Mucosa of stomach (tissue), 1 donor: ENCODE measurements around the gene KLHL11.
A peak's percentile ranks its signal among the peaks of the same experiment; 100 is the strongest.

Experiments
- H3K27me3 ChIP-seq: one replicate; pipeline ENCODE4 v1.7.0; 2013; ENCODE audit warnings: mild to moderate bottlenecking, low read length; ENCODE audit not compliant: control insufficient read depth, insufficient read depth
- H3K36me3 ChIP-seq: one replicate; pipeline ENCODE4 v1.7.0; 2013; ENCODE audit warnings: low read length; ENCODE audit not compliant: control insufficient read depth, insufficient read depth
- H3K4me1 ChIP-seq: one replicate; pipeline ENCODE4 v1.7.0; 2013; ENCODE audit warnings: mild to moderate bottlenecking, low read length; ENCODE audit not compliant: control insufficient read depth, insufficient read depth
- H3K4me3 ChIP-seq: one replicate; pipeline ENCODE4 v1.7.0; 2013; ENCODE audit warnings: low read length
- H3K9ac ChIP-seq: one replicate; pipeline ENCODE4 v1.7.0; 2013; ENCODE audit warnings: mild to moderate bottlenecking, low read length, moderate library complexity
- H3K9me3 ChIP-seq: one replicate; pipeline ENCODE4 v1.7.0; 2013; ENCODE audit warnings: mild to moderate bottlenecking, low read length, moderate library complexity; ENCODE audit not compliant: control insufficient read depth
- donor health status: Pancreatic carcinoma.

KLHL11 gene, protein sequence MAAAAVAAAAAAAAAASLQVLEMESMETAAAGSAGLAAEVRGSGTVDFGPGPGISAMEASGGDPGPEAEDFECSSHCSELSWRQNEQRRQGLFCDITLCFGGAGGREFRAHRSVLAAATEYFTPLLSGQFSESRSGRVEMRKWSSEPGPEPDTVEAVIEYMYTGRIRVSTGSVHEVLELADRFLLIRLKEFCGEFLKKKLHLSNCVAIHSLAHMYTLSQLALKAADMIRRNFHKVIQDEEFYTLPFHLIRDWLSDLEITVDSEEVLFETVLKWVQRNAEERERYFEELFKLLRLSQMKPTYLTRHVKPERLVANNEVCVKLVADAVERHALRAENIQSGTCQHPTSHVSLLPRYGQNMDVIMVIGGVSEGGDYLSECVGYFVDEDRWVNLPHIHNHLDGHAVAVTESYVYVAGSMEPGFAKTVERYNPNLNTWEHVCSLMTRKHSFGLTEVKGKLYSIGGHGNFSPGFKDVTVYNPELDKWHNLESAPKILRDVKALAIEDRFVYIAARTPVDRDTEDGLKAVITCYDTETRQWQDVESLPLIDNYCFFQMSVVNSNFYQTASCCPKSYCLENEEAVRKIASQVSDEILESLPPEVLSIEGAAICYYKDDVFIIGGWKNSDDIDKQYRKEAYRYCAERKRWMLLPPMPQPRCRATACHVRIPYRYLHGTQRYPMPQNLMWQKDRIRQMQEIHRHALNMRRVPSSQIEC

DNA sequence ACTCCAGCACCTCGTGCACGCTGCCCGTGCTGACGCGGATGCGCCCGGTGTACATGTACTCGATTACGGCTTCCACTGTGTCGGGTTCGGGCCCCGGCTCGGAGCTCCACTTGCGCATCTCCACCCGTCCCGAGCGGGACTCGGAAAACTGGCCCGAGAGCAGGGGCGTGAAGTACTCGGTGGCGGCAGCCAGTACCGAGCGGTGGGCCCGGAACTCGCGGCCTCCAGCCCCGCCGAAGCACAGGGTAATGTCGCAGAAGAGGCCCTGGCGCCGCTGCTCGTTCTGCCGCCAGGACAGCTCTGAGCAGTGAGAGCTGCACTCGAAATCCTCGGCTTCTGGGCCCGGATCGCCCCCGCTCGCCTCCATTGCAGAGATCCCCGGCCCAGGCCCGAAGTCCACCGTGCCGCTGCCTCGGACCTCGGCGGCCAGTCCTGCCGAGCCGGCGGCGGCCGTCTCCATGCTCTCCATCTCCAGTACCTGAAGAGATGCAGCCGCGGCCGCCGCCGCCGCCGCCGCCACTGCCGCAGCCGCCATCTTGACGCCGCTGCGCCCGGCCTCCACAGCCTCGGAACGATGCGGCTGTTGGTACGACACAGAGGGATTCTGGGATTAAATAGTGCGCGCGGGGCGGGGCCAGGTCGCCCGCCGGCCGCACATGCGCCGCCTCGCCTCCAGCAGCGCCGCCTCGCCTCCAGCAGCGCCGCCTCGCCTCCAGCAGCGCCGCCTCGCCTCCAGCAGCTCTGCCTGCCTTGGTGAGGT, at the start of gene KLHL11:
Gene KLHL11 (minus strand): TSS at position 588 of the 760 bp plus-strand sequence. CDS start 53 bp downstream, at position 535.
- H3K9me3 ChIP-seq = no peaks in the 10 kb centered on the region
- peaks cover 4% of the 10 kb centered on the region for H3K36me3 ChIP-seq

GRCh38 chr17:41915020-41915419, 49.8 kb upstream of the KLHL11 start:
- Histone ChIP-seq H3K27me3 (no peaks in the 10 kb centered on the region), H3K9ac (no peak overlapping the region), H3K9me3 (no peaks in the 10 kb centered on the region), H3K4me3 (no peak overlapping the region), H3K4me1 (peaks cover 41% of the 10 kb centered on the region), H3K36me3 (peaks cover 15% of the 10 kb centered on the region)

More for the DNA sequence above, at the start of gene KLHL11:
- Histone ChIP-seq H3K9ac (peak within 1 kb of the TSS; percentile 87), H3K27me3 (no peaks in the 10 kb centered on the region), H3K4me1 (peaks cover 15% of the 10 kb centered on the region), H3K4me3 (peak within 1 kb of the TSS; percentile 92)

DNA sequence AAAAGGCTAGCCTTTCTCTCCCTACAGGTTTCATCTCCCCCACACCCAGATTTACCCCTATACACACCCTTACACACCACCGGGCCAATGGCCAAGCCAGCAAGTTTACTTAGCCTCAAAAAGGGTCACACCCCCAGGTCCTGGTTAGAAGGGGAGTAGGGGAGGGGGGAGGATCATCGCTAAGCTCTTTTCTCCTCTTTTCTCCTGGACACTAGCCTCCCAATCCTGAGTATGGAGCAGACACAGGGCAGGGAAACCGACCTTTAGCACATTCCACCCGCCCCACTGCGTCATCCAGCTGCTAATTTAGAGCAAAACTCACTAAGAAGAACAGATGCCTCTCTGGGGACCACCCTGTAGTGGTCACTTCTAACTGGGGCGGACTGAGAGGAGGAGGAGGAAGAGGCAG, 49.1 kb upstream of the KLHL11 start:
- no peaks in the 10 kb centered on the region for H3K9me3 ChIP-seq
- no peak overlapping the region for H3K9ac ChIP-seq
- H3K4me1 ChIP-seq = peaks cover 41% of the 10 kb centered on the region
- peaks cover 18% of the 10 kb centered on the region for H3K36me3 ChIP-seq
- H3K27me3 ChIP-seq = no peaks in the 10 kb centered on the region
- no peak overlapping the region for H3K4me3 ChIP-seq

- Histone ChIP-seq H3K9ac (no peak overlapping the region), H3K4me1 (peaks cover 41% of the 10 kb centered on the region), H3K36me3 (peaks cover 24% of the 10 kb centered on the region), H3K27me3 (no peaks in the 10 kb centered on the region), H3K9me3 (no peaks in the 10 kb centered on the region), H3K4me3 (no peak overlapping the region)
Measured at GRCh38 chr17:41913798-41914197, 48.6 kb upstream of the KLHL11 start.

GRCh38 chr17:41912925-41913324, 47.7 kb upstream of the KLHL11 start:
- H3K27me3 ChIP-seq = no peaks in the 10 kb centered on the region
- peaks cover 40% of the 10 kb centered on the region for H3K4me1 ChIP-seq
- no peaks in the 10 kb centered on the region for H3K9me3 ChIP-seq
- no peak overlapping the region for H3K4me3 ChIP-seq
- no peak overlapping the region for H3K9ac ChIP-seq
- H3K36me3 ChIP-seq = peaks cover 26% of the 10 kb centered on the region

DNA sequence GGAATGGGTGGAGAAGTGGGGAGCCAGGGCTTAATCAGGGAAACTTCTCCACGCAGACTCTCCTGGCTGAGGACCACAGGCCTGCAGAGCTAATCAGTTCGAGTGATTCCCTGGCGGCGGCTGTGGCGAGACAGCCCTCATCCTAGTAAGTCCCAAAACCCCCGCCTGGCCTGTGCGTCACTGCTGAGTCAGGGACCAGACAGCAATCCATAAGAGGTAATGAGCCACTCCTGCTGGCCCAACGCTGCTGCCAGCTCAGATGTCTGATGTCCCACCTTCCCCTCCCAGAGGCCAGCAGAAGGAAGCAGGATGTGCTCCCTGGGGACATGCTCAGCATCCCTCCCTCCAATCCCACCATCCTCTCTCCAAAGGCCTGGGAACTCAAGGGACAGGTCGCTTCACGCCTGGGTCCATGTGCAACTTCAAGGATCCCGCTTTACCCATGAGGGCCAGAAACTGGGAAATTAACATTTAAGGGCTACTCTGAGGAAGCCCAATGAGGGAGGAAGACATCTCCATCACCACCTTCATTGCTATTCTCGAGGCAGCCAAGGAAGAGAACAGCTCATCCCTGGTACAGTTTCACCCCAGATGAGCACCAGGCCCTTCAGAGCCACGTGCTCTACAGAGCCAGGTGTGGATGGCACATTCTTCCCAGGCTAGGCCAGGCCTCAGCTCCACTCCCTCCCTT, 45.6 kb upstream of the KLHL11 start:
- Histone ChIP-seq H3K9me3 (no peaks in the 10 kb centered on the region), H3K27me3 (no peaks in the 10 kb centered on the region), H3K4me1 (peaks cover 24% of the 10 kb centered on the region), H3K36me3 (peaks cover 26% of the 10 kb centered on the region), H3K4me3 (no peak overlapping the region), H3K9ac (no peak overlapping the region)

- Histone ChIP-seq H3K9ac (no peak overlapping the region), H3K36me3 (peaks cover 38% of the 10 kb centered on the region)
Measured at GRCh38 chr17:41909088-41909487, 43.9 kb upstream of the KLHL11 start.

DNA sequence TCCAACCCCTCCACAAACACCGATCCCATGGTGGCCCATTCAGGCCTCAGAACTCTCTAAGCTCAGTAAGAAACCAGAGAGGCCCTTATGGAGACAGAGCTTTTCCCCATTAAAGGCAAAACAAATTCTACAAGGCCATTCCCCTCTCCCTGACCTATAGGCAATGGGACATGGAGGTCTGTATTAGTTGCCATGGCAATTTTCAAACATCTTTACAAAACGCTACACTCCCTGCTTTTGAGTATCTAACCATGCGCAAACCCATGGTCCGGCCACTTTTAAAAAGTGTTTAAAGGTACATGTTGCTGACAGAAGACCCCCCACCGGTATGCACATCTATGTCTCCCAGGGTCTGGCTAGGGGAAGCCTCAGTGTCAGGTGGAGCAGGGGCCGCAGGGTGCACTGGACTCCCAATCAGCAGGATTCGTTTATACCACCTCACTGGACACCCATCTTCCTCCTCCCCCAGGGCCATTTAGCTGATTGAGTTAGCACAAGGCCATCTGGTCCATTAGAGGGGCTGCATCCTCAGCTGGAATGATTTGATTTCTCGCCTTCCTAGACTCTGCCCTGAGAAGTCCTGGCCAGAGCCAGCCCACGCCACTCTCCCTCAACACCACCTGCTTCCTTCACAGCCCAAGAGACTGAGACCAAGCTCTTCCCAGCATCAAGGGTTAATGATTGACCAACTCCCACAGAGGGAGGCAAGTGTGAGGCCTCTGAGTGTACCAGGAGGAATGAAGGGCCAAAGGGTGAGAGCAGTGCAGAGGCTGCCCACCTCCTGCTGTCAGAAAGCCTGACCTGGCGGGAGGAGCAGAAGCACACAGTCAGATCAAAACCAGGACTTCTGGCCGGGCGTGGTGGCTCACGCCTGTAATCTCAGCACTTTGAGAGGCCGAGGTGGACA, 42.7 kb upstream of the KLHL11 start:
- no peaks in the 10 kb centered on the region for H3K9me3 ChIP-seq
- peaks cover 36% of the 10 kb centered on the region for H3K36me3 ChIP-seq
- no peak overlapping the region for H3K4me3 ChIP-seq
- H3K9ac ChIP-seq = no peak overlapping the region
- H3K27me3 ChIP-seq = no peaks in the 10 kb centered on the region
- no peaks in the 10 kb centered on the region for H3K4me1 ChIP-seq

More at GRCh38 chr17:41909088-41909487, 43.9 kb upstream of the KLHL11 start:
- Histone ChIP-seq H3K4me1 (peaks cover 7% of the 10 kb centered on the region), H3K27me3 (no peaks in the 10 kb centered on the region), H3K9me3 (no peaks in the 10 kb centered on the region), H3K4me3 (no peak overlapping the region)

DNA sequence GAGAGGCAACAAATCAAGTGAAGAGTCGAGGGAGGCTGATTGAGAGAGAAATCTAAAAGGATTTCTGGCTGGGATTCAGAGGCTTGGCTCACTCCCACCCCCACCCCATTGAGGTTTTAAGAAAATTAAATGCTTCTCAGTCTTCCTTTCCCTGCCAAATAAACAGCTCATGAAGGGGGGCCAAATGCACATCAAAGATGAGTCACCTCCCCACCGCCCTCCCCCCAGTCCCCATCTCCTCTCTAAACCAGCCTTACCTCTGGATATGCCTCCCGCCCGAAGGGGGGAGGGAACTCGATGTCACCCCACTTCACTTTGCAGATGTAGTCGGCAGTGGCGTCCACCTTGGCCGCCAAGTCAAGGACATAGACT, 41.9 kb upstream of the KLHL11 start:
- H3K9ac ChIP-seq = no peak overlapping the region
- no peak overlapping the region for H3K4me3 ChIP-seq
- H3K27me3 ChIP-seq = no peaks in the 10 kb centered on the region
- no peaks in the 10 kb centered on the region for H3K4me1 ChIP-seq
- H3K36me3 ChIP-seq = peaks cover 29% of the 10 kb centered on the region
- no peaks in the 10 kb centered on the region for H3K9me3 ChIP-seq

DNA sequence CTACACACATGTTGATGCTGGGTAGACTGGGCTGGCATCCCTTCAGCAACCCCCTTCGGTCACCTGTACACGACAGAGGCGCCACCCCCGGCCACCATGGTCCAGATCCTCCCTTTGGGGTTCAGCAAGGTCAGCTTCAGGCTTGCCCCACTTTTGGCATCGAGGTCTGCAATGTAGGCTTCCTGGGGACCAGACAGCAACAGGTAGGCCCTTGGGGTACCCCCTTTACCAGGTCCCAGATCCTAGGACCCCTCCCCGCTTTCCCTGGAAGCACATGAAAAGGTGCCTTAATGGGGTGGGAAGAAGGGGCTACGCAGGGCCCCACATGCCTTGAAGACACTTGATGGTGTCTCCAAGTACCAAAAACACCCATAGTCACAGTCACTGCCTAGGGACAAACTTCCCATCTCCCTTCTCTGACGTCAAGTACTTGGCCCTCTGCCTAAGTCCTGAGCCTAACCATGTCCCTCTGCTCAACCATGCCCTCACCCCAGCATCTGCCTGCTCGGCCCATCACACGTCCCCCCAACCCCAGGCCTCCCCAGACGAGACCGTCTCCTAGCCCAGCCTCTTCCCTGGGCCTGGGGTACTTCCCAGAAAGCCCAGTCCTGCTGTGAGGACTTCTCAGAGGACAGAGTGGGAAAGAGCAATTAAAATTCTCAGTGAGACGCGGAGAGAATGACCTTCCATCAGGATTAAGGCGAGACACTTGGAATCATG, 41.4 kb upstream of the KLHL11 start:
- Histone ChIP-seq H3K36me3 (peaks cover 27% of the 10 kb centered on the region), H3K4me3 (no peak overlapping the region), H3K27me3 (no peaks in the 10 kb centered on the region), H3K9me3 (no peaks in the 10 kb centered on the region), H3K4me1 (no peaks in the 10 kb centered on the region), H3K9ac (peak overlapping the region; percentile 12)
